Natural killer cell (primary cell): ENCODE results near the gene ARL15. TPM values are rescaled to one million over a fixed set of nuclear protein-coding genes. Genes with fewer than 3 reads are reported as not detected.

Experiments
- ATAC-seq, 3 donors: fragments of 150-1000 bp in 2 of 3; fragments of 200-7000 bp in 1 of 3; cut with Tn5 transposase; 1 replicate in 1 of 3; 2 replicates in 2 of 3; pipeline ENCODE4 v1.10.0; 2021; ENCODE audit warnings: mild to moderate bottlenecking in 2 of 3, moderate library complexity in 2 of 3
- DNase-seq, 2 donors: peaks; one replicate each; pipeline versions ENCODE4 v3.0.0 to v3.0.0-alpha.2; 2013 to 2021; ENCODE audit warnings: mixed read lengths in 1 of 2
- H3K27ac ChIP-seq: one replicate; pipeline ENCODE4 v1.5.1; 2013; ENCODE audit warnings: mild to moderate bottlenecking, low read length
- H3K27me3 ChIP-seq: one replicate; pipeline ENCODE4 v1.6.1; 2013; ENCODE audit warnings: low read length; ENCODE audit not compliant: control insufficient read depth, insufficient read depth
- H3K36me3 ChIP-seq: one replicate; pipeline ENCODE4 v1.6.1; 2013; ENCODE audit warnings: low read length; ENCODE audit not compliant: control insufficient read depth, insufficient read depth
- H3K4me1 ChIP-seq: one replicate; pipeline ENCODE4 v1.6.1; 2013; ENCODE audit warnings: low read length; ENCODE audit not compliant: control insufficient read depth, insufficient read depth
- H3K4me3 ChIP-seq: one replicate; pipeline ENCODE4 v1.5.1; 2013; ENCODE audit warnings: low read length
- H3K9me3 ChIP-seq: one replicate; pipeline ENCODE4 v1.6.1; 2013; ENCODE audit warnings: low read length; ENCODE audit not compliant: control insufficient read depth, insufficient read depth
- H3K27ac Mint-ChIP-seq, 2 donors: one replicate each; pipeline ENCODE4 v1.8.0; 2022; ENCODE audit warnings: mild to moderate bottlenecking in 2 of 2, mixed read lengths in 2 of 2, moderate library complexity in 1 of 2
- H3K27me3 Mint-ChIP-seq, 2 donors: one replicate each; pipeline ENCODE4 v1.8.0; 2022; ENCODE audit warnings: low read depth in 2 of 2, mixed read lengths in 2 of 2
- H3K36me3 Mint-ChIP-seq: one replicate; pipeline ENCODE4 v1.8.0; 2022; ENCODE audit warnings: mixed read lengths
- H3K4me1 Mint-ChIP-seq, 2 donors: one replicate each; pipeline ENCODE4 v1.8.0; 2022; ENCODE audit warnings: mixed read lengths in 2 of 2
- H3K4me3 Mint-ChIP-seq: one replicate; pipeline ENCODE4 v1.8.0; 2022; ENCODE audit warnings: mild to moderate bottlenecking, moderate library complexity, mixed read lengths
- H3K9me3 Mint-ChIP-seq, 2 donors: one replicate each; pipeline ENCODE4 v1.8.0; 2022; ENCODE audit warnings: mixed read lengths in 2 of 2
- WGBS: methylation state at CpG from one replicate; pipeline ENCODE4 v1.1.7; 2013; ENCODE audit warnings: missing lambda C conversion rate; ENCODE audit not compliant: insufficient coverage; 5-methylcytosine and 5-hydroxymethylcytosine counted together
- intact Hi-C: fragments of 100-400 bp; cut with micrococcal nuclease; formaldehyde crosslinking; loops from one replicate; pipeline ENCODE4 v1.14.2; 2022
- total RNA-seq, 4 donors: library from RNA; stranded (reverse); fragments of 120-200 nt in 1 of 4; gene quantifications; one replicate each; pipeline versions ENCODE4 v1.2.3 to v1.2.4, GENCODE V29; 2013 to 2022
- TF ChIP-seq, protein P1 (sequence below): fragments of 200-600 bp; IDR thresholded peaks from one replicate; pipeline ENCODE4 v1.8.0; 2022; ENCODE audit warnings: antibody characterized with exemption

Gene ARL15
- total RNA-seq, 3 donors from 2014 or later (not counting 1 experiment from before 2014, with no cell fraction given), result 28.9 to 35.1 (median 33.1) TPM

DNA sequence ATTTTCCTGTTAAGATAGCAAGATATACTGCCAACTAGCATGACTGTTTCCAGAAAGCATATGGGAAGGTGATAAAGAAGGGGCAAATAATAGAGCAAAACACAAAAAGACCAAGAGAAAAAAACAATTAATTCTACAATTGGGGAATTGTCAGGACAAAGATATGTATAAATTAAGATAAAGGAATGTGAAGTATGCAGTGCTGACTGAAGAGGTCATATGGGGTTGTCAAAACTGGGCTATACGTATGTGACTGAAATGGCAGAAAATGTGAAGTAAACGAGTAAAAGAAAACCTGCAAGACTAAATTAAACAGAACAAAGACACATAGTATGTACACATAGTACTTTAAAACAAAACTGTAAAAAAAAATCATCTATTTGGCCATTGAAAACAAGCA is 222.3 kb downstream of the ARL15 start:
- intact Hi-C loops, result no loop called here
- H3K9me3 ChIP-seq, result no peaks in the 10 kb centered on the region
- WGBS, result 93% methylated on average over 2 of the region's 2 CpGs
- H3K27me3 Mint-ChIP-seq, result no peaks in the 10 kb centered on the region
- no peaks in the 10 kb centered on the region for H3K9me3 Mint-ChIP-seq
- H3K36me3 Mint-ChIP-seq, result no peaks in the 10 kb centered on the region
- no peak overlapping the region for H3K27ac ChIP-seq
- TF ChIP-seq, protein P1, sequence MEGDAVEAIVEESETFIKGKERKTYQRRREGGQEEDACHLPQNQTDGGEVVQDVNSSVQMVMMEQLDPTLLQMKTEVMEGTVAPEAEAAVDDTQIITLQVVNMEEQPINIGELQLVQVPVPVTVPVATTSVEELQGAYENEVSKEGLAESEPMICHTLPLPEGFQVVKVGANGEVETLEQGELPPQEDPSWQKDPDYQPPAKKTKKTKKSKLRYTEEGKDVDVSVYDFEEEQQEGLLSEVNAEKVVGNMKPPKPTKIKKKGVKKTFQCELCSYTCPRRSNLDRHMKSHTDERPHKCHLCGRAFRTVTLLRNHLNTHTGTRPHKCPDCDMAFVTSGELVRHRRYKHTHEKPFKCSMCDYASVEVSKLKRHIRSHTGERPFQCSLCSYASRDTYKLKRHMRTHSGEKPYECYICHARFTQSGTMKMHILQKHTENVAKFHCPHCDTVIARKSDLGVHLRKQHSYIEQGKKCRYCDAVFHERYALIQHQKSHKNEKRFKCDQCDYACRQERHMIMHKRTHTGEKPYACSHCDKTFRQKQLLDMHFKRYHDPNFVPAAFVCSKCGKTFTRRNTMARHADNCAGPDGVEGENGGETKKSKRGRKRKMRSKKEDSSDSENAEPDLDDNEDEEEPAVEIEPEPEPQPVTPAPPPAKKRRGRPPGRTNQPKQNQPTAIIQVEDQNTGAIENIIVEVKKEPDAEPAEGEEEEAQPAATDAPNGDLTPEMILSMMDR, result no peak
- ATAC-seq (no peak), DNase-seq (no peak)
- H3K27ac Mint-ChIP-seq, result no peak overlapping the region
- no peak overlapping the region for H3K4me3 Mint-ChIP-seq
- no peak overlapping the region for H3K4me3 ChIP-seq
- H3K4me1 ChIP-seq, result no peaks in the 10 kb centered on the region
- peaks cover 0 to 8% of the 10 kb centered on the region in 2 donors for H3K4me1 Mint-ChIP-seq
- H3K36me3 ChIP-seq, result no peaks in the 10 kb centered on the region
- no peaks in the 10 kb centered on the region for H3K27me3 ChIP-seq

DNA sequence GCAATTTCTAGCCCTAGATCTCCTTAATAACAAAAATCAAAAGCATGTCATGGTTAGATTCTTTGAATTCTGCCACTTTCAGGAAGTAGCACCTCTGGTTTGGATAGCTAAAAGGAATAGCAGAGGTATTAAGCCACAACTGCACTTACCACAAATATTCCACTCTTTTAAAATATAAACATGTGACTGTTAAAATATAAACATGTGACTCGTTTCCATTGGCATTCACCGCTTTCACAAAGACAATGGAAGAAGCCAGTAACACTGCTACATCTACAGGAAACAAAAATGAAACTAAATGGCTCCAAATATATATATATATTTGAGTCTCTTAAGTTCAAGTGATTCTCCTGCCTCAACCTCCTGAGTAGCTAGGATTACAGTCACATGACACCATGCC is 222.9 kb downstream of the ARL15 start:
- H3K4me1 ChIP-seq, result no peaks in the 10 kb centered on the region
- no peak overlapping the region for H3K27ac Mint-ChIP-seq
- DNase-seq, result no peak
- no peaks in the 10 kb centered on the region for H3K9me3 Mint-ChIP-seq
- H3K4me3 ChIP-seq, result no peak overlapping the region
- H3K27me3 ChIP-seq, result no peaks in the 10 kb centered on the region
- intact Hi-C loops, result no loop called here
- peaks cover 0 to 8% of the 10 kb centered on the region in 2 donors for H3K4me1 Mint-ChIP-seq
- H3K36me3 Mint-ChIP-seq, result no peaks in the 10 kb centered on the region
- H3K36me3 ChIP-seq, result no peaks in the 10 kb centered on the region
- H3K27ac ChIP-seq, result no peak overlapping the region
- no peaks in the 10 kb centered on the region for H3K9me3 ChIP-seq
- no CpG with 5 or more reads among the region's 2 CpGs for whole genome bisulfite sequencing
- no peaks in the 10 kb centered on the region for H3K27me3 Mint-ChIP-seq
- ATAC-seq, result no peak
- TF ChIP-seq, protein P1, result no peak
- H3K4me3 Mint-ChIP-seq, result no peak overlapping the region

GRCh38 chr5:54086191-54086590 is 224.2 kb downstream of the ARL15 start:
- H3K27ac Mint-ChIP-seq, result no peak overlapping the region
- WGBS, result 100% methylated on average over 1 of the region's 2 CpGs
- H3K9me3 ChIP-seq, result no peaks in the 10 kb centered on the region
- H3K4me1 ChIP-seq, result no peaks in the 10 kb centered on the region
- TF ChIP-seq, protein P1, result no peak
- H3K27me3 Mint-ChIP-seq, result no peaks in the 10 kb centered on the region
- ATAC-seq (no peak), DNase-seq (no peak)
- no peaks in the 10 kb centered on the region for H3K9me3 Mint-ChIP-seq
- no peaks in the 10 kb centered on the region for H3K36me3 ChIP-seq
- no peak overlapping the region for H3K27ac ChIP-seq
- intact Hi-C loops, result no loop called here
- H3K4me3 ChIP-seq, result no peak overlapping the region
- no peaks in the 10 kb centered on the region for H3K27me3 ChIP-seq
- H3K36me3 Mint-ChIP-seq, result no peaks in the 10 kb centered on the region
- peaks cover 5 to 8% of the 10 kb centered on the region in 2 donors for H3K4me1 Mint-ChIP-seq
- H3K4me3 Mint-ChIP-seq, result no peak overlapping the region

- no peaks in the 10 kb centered on the region for H3K36me3 Mint-ChIP-seq
- TF ChIP-seq, protein P1, result no peak
- H3K27me3 Mint-ChIP-seq, result no peaks in the 10 kb centered on the region
- no peaks in the 10 kb centered on the region for H3K9me3 Mint-ChIP-seq
- ATAC-seq, result no peak
- no peaks in the 10 kb centered on the region for H3K4me1 ChIP-seq
- DNase-seq, result no peak
- H3K9me3 ChIP-seq, result no peaks in the 10 kb centered on the region
- H3K4me3 ChIP-seq, result no peak overlapping the region
- WGBS, result 100% methylated on average over 4 of the region's 4 CpGs
- H3K36me3 ChIP-seq, result no peaks in the 10 kb centered on the region
- H3K27me3 ChIP-seq, result no peaks in the 10 kb centered on the region
- H3K4me1 Mint-ChIP-seq, result peaks cover 5 to 8% of the 10 kb centered on the region in 2 donors
- no peak overlapping the region for H3K27ac ChIP-seq
- no peak overlapping the region for H3K4me3 Mint-ChIP-seq
- intact Hi-C loops, result no loop called here
- H3K27ac Mint-ChIP-seq, result no peak overlapping the region
Measured at GRCh38 chr5:54084696-54085095, 225.7 kb downstream of the ARL15 start.
